ENCODE results near the gene MECR.

Gene MECR

GRCh38 chr1:29247571-29248273 is 17.0 kb upstream of the MECR start:
- no peaks in the 10 kb centered on the region for H3K9me3 Mint-ChIP-seq
- H3K4me1 Mint-ChIP-seq (ENCODE audit: low read depth) = no peaks in the 10 kb centered on the region
- no peaks in the 10 kb centered on the region for H3K27me3 Mint-ChIP-seq (ENCODE audit: low read depth)
- no peaks in the 10 kb centered on the region for H3K36me3 Mint-ChIP-seq (ENCODE audit: low read depth)
- no peak overlapping the region for H3K27ac Mint-ChIP-seq
- H3K4me3 Mint-ChIP-seq = no peak overlapping the region

GRCh38 chr1:29247044-29247443 is 16.3 kb upstream of the MECR start:
- Mint-ChIP-seq H3K27me3 (ENCODE audit: low read depth) (no peaks in the 10 kb centered on the region), H3K4me1 (ENCODE audit: low read depth) (no peaks in the 10 kb centered on the region), H3K36me3 (ENCODE audit: low read depth) (no peaks in the 10 kb centered on the region), H3K9me3 (no peaks in the 10 kb centered on the region), H3K4me3 (no peak overlapping the region), H3K27ac (no peak overlapping the region)

- Mint-ChIP-seq H3K27me3 (ENCODE audit: low read depth) (peaks cover 8% of the 10 kb centered on the region), H3K4me1 (ENCODE audit: low read depth) (no peaks in the 10 kb centered on the region), H3K9me3 (no peaks in the 10 kb centered on the region), H3K36me3 (ENCODE audit: low read depth) (no peaks in the 10 kb centered on the region), H3K27ac (no peak overlapping the region), H3K4me3 (no peak overlapping the region)
Observed at GRCh38 chr1:29245876-29246275, 15.1 kb upstream of the MECR start.

- no peaks in the 10 kb centered on the region for H3K4me1 Mint-ChIP-seq (ENCODE audit: low read depth)
- peaks cover 11% of the 10 kb centered on the region for H3K27me3 Mint-ChIP-seq (ENCODE audit: low read depth)
- H3K27ac Mint-ChIP-seq = no peak overlapping the region
- H3K9me3 Mint-ChIP-seq = no peaks in the 10 kb centered on the region
- H3K4me3 Mint-ChIP-seq = no peak overlapping the region
- no peaks in the 10 kb centered on the region for H3K36me3 Mint-ChIP-seq (ENCODE audit: low read depth)
Observed at GRCh38 chr1:29245261-29245660, 14.5 kb upstream of the MECR start.

GRCh38 chr1:29243871-29244200 is 13.1 kb upstream of the MECR start:
- Mint-ChIP-seq H3K9me3 (no peaks in the 10 kb centered on the region), H3K4me1 (ENCODE audit: low read depth) (no peaks in the 10 kb centered on the region), H3K4me3 (no peak overlapping the region), H3K27me3 (ENCODE audit: low read depth) (peaks cover 25% of the 10 kb centered on the region), H3K36me3 (ENCODE audit: low read depth) (no peaks in the 10 kb centered on the region), H3K27ac (no peak overlapping the region)

- Mint-ChIP-seq H3K27me3 (ENCODE audit: low read depth) (peaks cover 30% of the 10 kb centered on the region), H3K4me3 (no peak overlapping the region), H3K9me3 (no peaks in the 10 kb centered on the region), H3K4me1 (ENCODE audit: low read depth) (peaks cover 2% of the 10 kb centered on the region), H3K27ac (no peak overlapping the region), H3K36me3 (ENCODE audit: low read depth) (peaks cover 2% of the 10 kb centered on the region)
Observed at GRCh38 chr1:29243023-29243870, 12.5 kb upstream of the MECR start.

- no peaks in the 10 kb centered on the region for H3K9me3 Mint-ChIP-seq
- peaks cover 8% of the 10 kb centered on the region for H3K36me3 Mint-ChIP-seq (ENCODE audit: low read depth)
- no peak overlapping the region for H3K27ac Mint-ChIP-seq
- H3K4me3 Mint-ChIP-seq = no peak overlapping the region
- peaks cover 11% of the 10 kb centered on the region for H3K4me1 Mint-ChIP-seq (ENCODE audit: low read depth)
- peaks cover 44% of the 10 kb centered on the region for H3K27me3 Mint-ChIP-seq (ENCODE audit: low read depth)
Observed at GRCh38 chr1:29240986-29241385, 10.3 kb upstream of the MECR start.

GRCh38 chr1:29240400-29240837 is 9.7 kb upstream of the MECR start:
- peaks cover 8% of the 10 kb centered on the region for H3K36me3 Mint-ChIP-seq (ENCODE audit: low read depth)
- H3K27me3 Mint-ChIP-seq (ENCODE audit: low read depth) = peaks cover 50% of the 10 kb centered on the region
- peaks cover 14% of the 10 kb centered on the region for H3K4me1 Mint-ChIP-seq (ENCODE audit: low read depth)
- H3K27ac Mint-ChIP-seq = no peak overlapping the region
- no peak overlapping the region for H3K4me3 Mint-ChIP-seq
- no peaks in the 10 kb centered on the region for H3K9me3 Mint-ChIP-seq

GRCh38 chr1:29239142-29239541 is 8.4 kb upstream of the MECR start:
- Mint-ChIP-seq H3K36me3 (ENCODE audit: low read depth) (peaks cover 8% of the 10 kb centered on the region), H3K9me3 (no peaks in the 10 kb centered on the region), H3K27me3 (ENCODE audit: low read depth) (peaks cover 59% of the 10 kb centered on the region), H3K27ac (no peak overlapping the region), H3K4me1 (ENCODE audit: low read depth) (peaks cover 14% of the 10 kb centered on the region), H3K4me3 (no peak overlapping the region)

- no peaks in the 10 kb centered on the region for H3K9me3 Mint-ChIP-seq
- peak overlapping the region; percentile 60 for H3K4me3 Mint-ChIP-seq
- H3K36me3 Mint-ChIP-seq (ENCODE audit: low read depth) = peaks cover 8% of the 10 kb centered on the region
- peak overlapping the region; percentile 74 for H3K27ac Mint-ChIP-seq
- H3K27me3 Mint-ChIP-seq (ENCODE audit: low read depth) = peaks cover 64% of the 10 kb centered on the region
- peaks cover 14% of the 10 kb centered on the region for H3K4me1 Mint-ChIP-seq (ENCODE audit: low read depth)
Observed at GRCh38 chr1:29238620-29239002, 7.9 kb upstream of the MECR start.

- H3K9me3 Mint-ChIP-seq = no peaks in the 10 kb centered on the region
- H3K36me3 Mint-ChIP-seq (ENCODE audit: low read depth) = peaks cover 8% of the 10 kb centered on the region
- H3K4me3 Mint-ChIP-seq = peak overlapping the region; percentile 74
- peaks cover 66% of the 10 kb centered on the region for H3K27me3 Mint-ChIP-seq (ENCODE audit: low read depth)
- H3K4me1 Mint-ChIP-seq (ENCODE audit: low read depth) = peaks cover 14% of the 10 kb centered on the region
- H3K27ac Mint-ChIP-seq = no peak overlapping the region
Observed at GRCh38 chr1:29237852-29238619, 7.3 kb upstream of the MECR start.

GRCh38 chr1:29237129-29237821 is 6.5 kb upstream of the MECR start:
- Mint-ChIP-seq H3K4me3 (peak overlapping the region; percentile 84), H3K36me3 (ENCODE audit: low read depth) (peaks cover 8% of the 10 kb centered on the region), H3K4me1 (ENCODE audit: low read depth) (peaks cover 14% of the 10 kb centered on the region), H3K27me3 (ENCODE audit: low read depth) (peaks cover 70% of the 10 kb centered on the region), H3K9me3 (no peaks in the 10 kb centered on the region), H3K27ac (peak overlapping the region; percentile 64)

GRCh38 chr1:29236712-29237128 is 6.0 kb upstream of the MECR start:
- Mint-ChIP-seq H3K36me3 (ENCODE audit: low read depth) (peaks cover 8% of the 10 kb centered on the region), H3K4me1 (ENCODE audit: low read depth) (peaks cover 14% of the 10 kb centered on the region), H3K27me3 (ENCODE audit: low read depth) (peaks cover 70% of the 10 kb centered on the region), H3K9me3 (no peaks in the 10 kb centered on the region), H3K4me3 (peak overlapping the region; percentile 84), H3K27ac (peak overlapping the region; percentile 64)
